NCI-H82 (cell line): ENCODE measurements around the gene HBQ1.
"Not testable (repeated sequence)": the region's sequence is repeated elsewhere in the genome, so short reads cannot be mapped to it uniquely, and the experiment has no call there.

ENCODE experiments used
- DNase-seq: peaks from one replicate; lab custom pipeline; 2025; lab: John Stamatoyannopoulos, UW

HBQ1 gene

DNA sequence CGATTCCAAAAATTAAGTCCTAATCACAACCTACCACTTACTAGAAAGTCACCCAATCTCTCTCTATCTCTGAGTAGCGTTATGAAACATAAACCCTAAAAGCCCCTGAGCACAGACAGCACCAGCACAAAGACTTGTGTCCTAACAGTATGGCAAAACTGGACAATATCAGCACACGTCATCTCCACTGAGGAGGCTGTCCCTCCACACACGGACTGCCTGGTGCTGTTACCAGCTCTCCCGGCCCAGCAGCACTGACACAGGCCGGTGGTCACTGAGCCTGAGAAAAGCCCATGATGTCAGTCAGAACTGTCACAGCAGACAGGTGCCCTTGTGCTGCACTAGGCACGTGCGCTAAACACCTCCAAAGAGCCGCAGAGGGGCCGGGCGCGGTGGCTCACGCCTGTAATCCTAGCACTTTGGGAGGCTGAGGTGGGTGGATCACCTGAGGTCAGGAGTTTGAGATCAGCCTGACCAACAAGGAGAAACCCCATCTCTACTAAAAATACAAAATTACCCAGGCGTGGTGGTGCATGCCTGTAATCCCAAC, 31.4 kb downstream of the HBQ1 start:
- not testable (repeated sequence) for DNase-seq

DNA sequence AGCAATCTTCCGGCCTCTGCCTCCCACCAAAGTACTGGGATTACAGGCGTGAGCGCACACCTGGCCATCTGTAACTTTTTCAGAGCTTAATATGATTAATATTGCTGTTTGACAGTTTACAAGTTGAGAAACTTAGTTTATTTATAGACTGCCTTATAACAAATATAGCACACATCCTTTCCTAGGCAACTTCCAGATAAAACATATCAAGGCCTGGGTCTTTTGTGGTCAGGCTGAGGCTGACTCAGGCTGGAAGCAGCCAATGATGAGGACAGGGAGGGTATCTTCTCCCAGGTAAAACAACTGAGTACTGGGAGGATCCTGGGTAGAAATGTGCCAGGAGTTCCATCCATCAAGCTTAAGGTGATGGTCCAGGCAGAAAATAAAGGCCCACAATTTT, 32.7 kb downstream of the HBQ1 start:
- no peak for DNase-seq

DNA sequence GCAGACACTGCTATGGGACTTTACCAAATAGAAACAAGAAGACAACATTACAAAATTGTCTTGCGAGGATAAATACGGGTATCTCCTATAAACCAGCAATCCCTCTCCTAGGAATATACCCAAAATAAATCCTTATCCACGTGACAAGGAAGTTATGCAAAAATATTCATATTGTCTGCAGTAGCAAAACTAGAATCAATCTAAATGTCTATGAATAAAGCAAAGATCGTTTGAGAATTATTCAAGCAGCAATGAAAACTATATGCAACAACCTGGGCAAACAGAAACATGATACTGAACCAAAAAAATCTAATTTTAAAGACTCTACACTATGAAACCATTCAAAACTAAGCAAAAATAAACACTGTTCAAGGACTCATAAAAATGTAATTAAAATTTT, 39.8 kb downstream of the HBQ1 start:
- no peak for DNase-seq

DNA sequence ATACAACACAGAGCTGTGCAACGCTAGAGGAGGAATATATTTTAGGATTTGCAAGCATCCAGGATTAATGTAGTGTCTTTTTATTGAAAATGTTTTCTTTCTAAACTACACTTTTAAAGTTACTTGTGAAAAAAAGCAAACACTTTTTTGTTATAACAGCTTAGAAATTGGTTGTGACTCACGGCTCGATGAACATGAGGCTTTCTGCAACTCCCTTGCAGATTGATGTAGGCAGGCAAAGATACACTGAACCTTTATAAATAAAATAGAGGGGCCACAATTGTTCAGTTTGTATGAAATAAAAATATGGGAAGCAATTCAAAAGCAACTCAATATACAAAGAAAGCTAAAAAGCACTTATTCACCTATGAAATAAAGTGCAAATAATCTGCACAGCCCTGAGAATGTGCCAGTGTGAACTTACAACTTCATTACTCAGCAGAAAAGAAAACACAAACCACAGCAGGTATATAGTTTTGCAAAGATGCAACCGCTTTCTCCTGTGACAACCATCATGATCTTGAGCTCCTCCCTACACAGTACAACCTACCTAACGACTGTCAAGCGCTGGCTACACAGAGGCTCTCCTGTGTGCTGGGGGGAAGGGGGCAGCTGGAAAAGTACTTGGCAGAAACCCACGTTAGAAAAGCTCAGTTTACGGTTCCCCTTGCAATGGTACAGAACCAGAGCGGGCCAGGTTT, 48.0 kb downstream of the HBQ1 start:
- DNase-seq: peak; percentile 47

DNA sequence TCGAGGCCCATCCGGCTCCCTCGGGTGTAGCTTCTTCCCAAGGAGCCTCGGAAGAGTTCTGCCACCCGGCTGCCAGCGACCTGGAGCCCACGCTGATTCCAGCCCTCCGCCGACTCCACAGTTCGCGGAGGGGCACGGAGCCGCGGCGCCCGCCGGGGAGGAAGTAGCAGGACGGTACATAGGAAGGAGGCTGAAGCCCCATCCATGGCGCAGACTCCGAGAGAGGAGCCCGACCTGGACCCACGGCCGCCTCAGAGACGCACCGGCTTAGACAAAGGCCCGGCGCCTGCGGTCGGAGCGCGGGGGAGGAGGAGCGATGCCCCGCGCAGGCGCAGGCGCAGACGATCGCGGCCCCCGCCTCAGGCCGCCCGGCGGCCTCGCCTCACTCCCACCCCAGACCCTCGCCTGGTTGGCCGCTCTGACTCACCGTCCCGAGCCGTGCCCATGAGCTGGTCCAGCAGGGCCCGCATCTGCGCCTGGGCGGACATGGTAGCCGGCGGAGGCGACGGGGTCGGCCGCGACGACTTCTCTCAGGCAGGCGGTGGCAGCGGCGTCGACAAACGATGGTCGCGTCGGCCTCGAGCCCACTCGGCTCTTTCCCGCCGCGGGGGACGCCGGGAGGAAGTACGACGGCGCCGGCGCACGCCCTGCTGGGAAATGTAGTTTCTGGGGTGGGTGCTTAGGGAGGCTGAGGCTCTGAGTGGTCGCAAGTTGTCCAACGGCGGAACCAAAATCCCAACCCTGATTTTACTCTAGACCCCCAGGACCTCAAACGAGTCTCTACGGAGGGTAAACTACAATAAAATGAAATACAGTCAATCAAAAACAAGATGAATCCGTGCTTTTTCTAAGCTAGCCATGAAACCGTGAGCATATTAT, 48.8 kb downstream of the HBQ1 start, which contains the start of gene LUC7L:
Gene LUC7L, minus strand, starts transcription at position 598 of the 879 bp plus-strand sequence. Its CDS starts 110 bp downstream, at position 488.
- peak; percentile 95 for DNase-seq

DNA sequence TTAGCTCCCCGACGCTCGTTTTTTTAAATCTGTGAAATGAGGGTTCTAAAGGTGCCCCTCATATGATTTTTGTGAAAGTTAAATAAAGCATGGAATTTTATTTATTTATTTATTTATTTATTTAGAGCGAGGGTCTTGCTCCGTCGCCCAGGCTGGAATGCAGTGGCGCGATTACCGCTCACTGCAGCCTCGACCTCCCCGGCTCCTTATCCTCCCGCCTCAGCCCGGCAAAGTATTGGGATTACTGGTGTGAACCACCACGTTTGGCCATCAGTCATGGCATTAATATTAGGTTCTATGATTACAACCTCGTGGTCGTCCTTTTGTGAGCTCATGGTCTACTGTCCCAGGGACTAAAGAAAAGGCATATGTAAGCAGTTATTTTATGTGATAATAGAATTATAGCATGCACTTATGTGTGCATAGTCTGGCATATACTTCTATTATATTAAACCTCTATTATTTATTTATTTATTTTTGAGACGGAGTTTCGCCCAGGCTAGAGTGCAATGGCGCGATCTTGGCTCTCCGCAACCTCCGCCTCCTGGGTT, 49.5 kb downstream of the HBQ1 start:
- no peak for DNase-seq

DNA sequence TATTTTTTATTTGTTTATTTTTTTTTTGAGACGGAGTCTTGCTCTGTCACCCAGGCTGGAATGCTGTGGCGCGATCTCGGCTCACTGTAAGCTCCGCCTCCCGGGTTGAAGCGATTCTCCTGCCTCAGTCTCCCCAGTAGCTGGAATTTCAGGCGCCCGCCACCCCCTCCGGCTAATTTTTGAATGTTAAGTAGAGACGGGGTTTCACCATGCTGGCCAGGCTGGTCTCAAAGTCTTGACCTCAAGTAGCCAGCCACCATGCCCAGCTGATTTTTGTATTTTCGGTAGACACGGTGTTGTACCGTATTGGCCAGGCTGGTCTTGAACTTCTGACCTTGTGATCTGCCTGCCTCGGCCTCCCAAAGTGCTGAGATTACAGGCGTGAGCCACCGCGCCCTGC, 50.1 kb downstream of the HBQ1 start:
- not testable (repeated sequence) for DNase-seq
